K562 (cell line): Measurements from ENCODE around the gene STK4. TPM values are rescaled to one million over a fixed set of nuclear protein-coding genes. Genes with fewer than 3 reads are reported as not detected.

Experiments
- CHD2 ChIP-seq: IDR thresholded peaks from 2 replicates; pipeline ENCODE4 v1.6.1; 2011; ENCODE audit warnings: low read depth, low read length
- ERF ChIP-seq: fragments of 450-650 bp; formaldehyde crosslinking; IDR thresholded peaks from 2 replicates; pipeline ENCODE4 v1.4.0; 2020; ENCODE audit warnings: mild to moderate bottlenecking, mixed read lengths
- FOXK1 ChIP-seq: sonication (generic); formaldehyde crosslinking; IDR thresholded peaks from 2 replicates; pipeline ENCODE4 v1.8.0; 2022; ENCODE audit warnings: missing genetic modification reagents, mild to moderate bottlenecking, borderline replicate concordance
- MCM7 ChIP-seq, 2 experiments: fragments of 450-650 bp; IDR thresholded peaks; 2 replicates each; pipeline ENCODE4 v1.6.1; 2016 to 2018
- MEIS2 ChIP-seq: fragments of 450-650 bp; IDR thresholded peaks from 2 replicates; pipeline ENCODE4 v1.6.1; 2014; ENCODE audit warnings: mild to moderate bottlenecking; ENCODE audit not compliant: partially characterized antibody
- NFE2L1 ChIP-seq: fragments of 450-650 bp; IDR thresholded peaks from 2 replicates; pipeline ENCODE4 v1.6.1; 2016; ENCODE audit warnings: missing genetic modification characterization, low read depth, mild to moderate bottlenecking, missing compliant biosample characterization, moderate library complexity, borderline replicate concordance
- NR4A1 ChIP-seq, 2 experiments: fragments of 250-450 bp in 1 of 2; fragments of 450-650 bp in 1 of 2; sonication (Bioruptor Pico) in 1 of 2; IDR thresholded peaks; 2 replicates each; pipeline versions ENCODE4 v1.4.0 to v1.6.1; 2016 to 2020; ENCODE audit warnings: mild to moderate bottlenecking in 2 of 2, missing compliant biosample characterization in 1 of 2, missing genetic modification characterization in 1 of 2, moderate library complexity in 1 of 2
- POLR3G ChIP-seq: IDR thresholded peaks from 2 replicates; pipeline ENCODE4 v1.6.1; 2011; ENCODE audit not compliant: insufficient read length, insufficient replicate concordance; ENCODE audit errors: extremely low read depth
- RAD51 ChIP-seq: fragments of 450-650 bp; IDR thresholded peaks from 2 replicates; pipeline ENCODE4 v1.7.1; 2016; ENCODE audit warnings: low read depth, mild to moderate bottlenecking, borderline replicate concordance
- SREBF1 ChIP-seq: fragments of 150-350 bp; IDR thresholded peaks from 2 replicates; pipeline ENCODE4 v1.6.1; 2014; ENCODE audit warnings: antibody characterized with exemption, low read depth, low read length, borderline replicate concordance
- SRSF9 ChIP-seq: fragments of 200-400 bp; formaldehyde crosslinking; IDR thresholded peaks from 2 replicates; pipeline ENCODE4 v1.6.1; 2017; ENCODE audit warnings: low read depth, low read length, borderline replicate concordance
- XRCC4 ChIP-seq: IDR thresholded peaks from one replicate; pipeline ENCODE4 v1.6.1; 2011; ENCODE audit not compliant: insufficient read depth, insufficient read length; ENCODE audit errors: extremely low read depth
- ZKSCAN1 ChIP-seq: fragments of 150-350 bp; IDR thresholded peaks from 2 replicates; pipeline ENCODE4 v1.6.1; 2016; ENCODE audit warnings: low read depth, low read length
- ZNF175 ChIP-seq: fragments of 200-800 bp; sonication (Bioruptor generic); IDR thresholded peaks from 2 replicates; pipeline ENCODE4 v1.6.1; 2016; ENCODE audit warnings: low read depth, mild to moderate bottlenecking, missing genetic modification characterization, missing compliant biosample characterization
- ZNF444 ChIP-seq: fragments of 250-450 bp; sonication (Bioruptor Pico); IDR thresholded peaks from 2 replicates; pipeline ENCODE4 v1.4.0; 2020; ENCODE audit warnings: mild to moderate bottlenecking, moderate library complexity
- ZNF551 ChIP-seq: fragments of 250-450 bp; sonication (Bioruptor Pico); IDR thresholded peaks from 2 replicates; pipeline ENCODE4 v1.5.0; 2021; ENCODE audit warnings: mild to moderate bottlenecking, moderate library complexity
- ZNF586 ChIP-seq: fragments of 450-650 bp; formaldehyde crosslinking; conservative IDR thresholded peaks from 2 replicates; pipeline ENCODE4 v1.4.0; 2020; ENCODE audit warnings: mild to moderate bottlenecking, moderate library complexity
- ZNF778 ChIP-seq: fragments of 450-650 bp; formaldehyde crosslinking; IDR thresholded peaks from 2 replicates; pipeline ENCODE4 v1.4.0; 2020; ENCODE audit warnings: mild to moderate bottlenecking, moderate library complexity
- ZNF785 ChIP-seq: fragments of 250-450 bp; sonication (Bioruptor Pico); IDR thresholded peaks from 2 replicates; pipeline ENCODE4 v1.4.0; 2020; ENCODE audit warnings: mild to moderate bottlenecking
- polyA plus RNA-seq, 8 experiments: library from polyadenylated mRNA; depleted of rRNA in 4 of 8; stranded (reverse) in 5 of 8; unstranded in 3 of 8; fragments of >200 nt; fragmentation: Nextera tagmentation in 2 of 8; fragmentation: Illumina TruSeq in 1 of 8; extraction: Ambion mirVana in 2 of 8; extraction: Trizol in 1 of 8; gene quantifications; 2 replicates each; pipeline versions ENCODE4 v1.2.1 to v1.2.3, GENCODE V29; 2011 to 2014; ENCODE audit warnings: inconsistent platforms in 1 of 8, missing spikeins in 1 of 8
- total RNA-seq, 7 experiments: library from RNA; depleted of rRNA in 6 of 7; stranded (reverse); fragments of >200 nt in 6 of 7; fragmentation: Illumina TruSeq in 2 of 7; extraction: Trizol in 2 of 7; gene quantifications; 2 replicates each; pipeline versions ENCODE4 v1.2.1 to v1.2.3, GENCODE V29; 2011 to 2021; ENCODE audit warnings: low replicate concordance in 1 of 7
- TF ChIP-seq, protein P1 (sequence below): sonication (generic); formaldehyde crosslinking; IDR thresholded peaks from 2 replicates; pipeline ENCODE4 v1.8.1; 2023; ENCODE audit warnings: mild to moderate bottlenecking, missing genetic modification reagents
- TF ChIP-seq, protein P2 (sequence below): fragments of 250-450 bp; sonication (Bioruptor Pico); IDR thresholded peaks from 2 replicates; pipeline ENCODE4 v1.5.1; 2021; ENCODE audit warnings: mild to moderate bottlenecking
- TF ChIP-seq, protein P3 (sequence below): sonication (generic); formaldehyde crosslinking; IDR thresholded peaks from 2 replicates; pipeline ENCODE4 v1.9.0; 2022; ENCODE audit warnings: mild to moderate bottlenecking, missing genetic modification reagents
- TF ChIP-seq, protein P4 (sequence below): fragments of 450-650 bp; IDR thresholded peaks from 2 replicates; pipeline ENCODE4 v1.6.1; 2016; ENCODE audit warnings: missing biosample characterization, missing genetic modification characterization

Gene STK4
- total and polyA plus RNA-seq, 9 of the 15 experiments (the other 6 are each of a cell fraction or from before 2014, with no cell fraction given), result 11.9 to 30.6 (median 22.2) TPM

DNA sequence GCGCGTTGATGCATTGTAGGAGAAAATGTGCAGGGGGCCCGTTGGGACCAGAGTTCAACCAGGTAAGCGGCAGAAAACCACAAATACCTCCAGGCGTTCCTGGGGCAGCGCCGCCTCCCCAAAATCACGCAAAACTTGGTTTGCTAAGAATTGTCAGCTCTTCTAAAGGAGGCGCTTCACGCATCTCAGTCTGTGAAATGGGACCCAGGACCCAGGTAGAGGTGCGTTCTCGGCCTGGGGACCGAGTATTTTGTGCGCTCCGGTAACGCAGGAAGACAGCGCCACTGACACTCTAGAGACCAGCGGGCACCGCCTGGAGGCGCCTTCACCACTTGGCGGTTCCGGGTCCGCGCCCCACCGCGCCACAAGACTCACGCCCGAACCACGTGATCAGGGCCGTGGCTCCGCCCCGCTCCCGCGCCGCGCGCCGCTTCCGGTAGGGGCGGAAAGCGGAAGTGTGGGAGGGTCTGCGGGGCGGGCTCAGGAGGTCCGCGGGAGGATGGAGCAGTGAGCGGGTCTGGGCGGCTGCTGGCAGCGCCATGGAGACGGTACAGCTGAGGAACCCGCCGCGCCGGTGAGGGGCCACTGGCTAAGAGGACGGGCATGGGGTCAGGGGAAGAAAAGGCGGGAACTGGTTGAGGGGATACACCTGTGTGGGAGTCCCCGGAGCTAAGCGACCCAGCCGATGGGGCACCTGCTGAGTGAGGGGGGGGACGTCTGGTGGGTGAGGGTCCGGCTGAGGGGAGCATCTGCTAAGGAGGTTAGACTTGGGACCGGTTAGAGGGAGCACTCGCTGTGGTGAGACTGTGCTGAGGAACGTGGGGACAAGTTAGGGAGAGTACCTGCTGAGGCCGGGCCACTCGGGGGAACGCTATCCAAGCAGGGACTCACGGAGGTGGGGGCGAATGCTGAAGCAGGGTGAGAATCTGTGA, at the start of gene STK4 (continued):
- TF ChIP-seq ZNF778 (CRISPR knock-in tag) (no peak), POLR3G (no peak), MCM7 (IDR thresholded peaks at IDR 0.05) (no peak), NFE2L1 (tag) (no peak), RAD51 (peak; percentile 98), ZNF586 (CRISPR knock-in tag) (no peak), CHD2 (no peak), MEIS2 (peak; percentile 38), XRCC4 (no peak), ZNF175 (CRISPR knock-in tag) (no peak), NR4A1 (CRISPR knock-in tag; IDR thresholded peaks at IDR 0.05) (no peak), NR4A1 (tag; IDR thresholded peaks at IDR 0.05) (no peak), SRSF9 (no peak), ERF (CRISPR knock-in tag) (no peak), ZNF785 (CRISPR knock-in tag) (no peak), FOXK1 (no peak), ZNF551 (CRISPR knock-in tag) (no peak), ZNF444 (CRISPR knock-in tag) (no peak), ZKSCAN1 (0 out of 2 replicates have a peak, but pooled peaks have one; percentile 49), SREBF1 (no peak)
- TF ChIP-seq, protein P1, sequence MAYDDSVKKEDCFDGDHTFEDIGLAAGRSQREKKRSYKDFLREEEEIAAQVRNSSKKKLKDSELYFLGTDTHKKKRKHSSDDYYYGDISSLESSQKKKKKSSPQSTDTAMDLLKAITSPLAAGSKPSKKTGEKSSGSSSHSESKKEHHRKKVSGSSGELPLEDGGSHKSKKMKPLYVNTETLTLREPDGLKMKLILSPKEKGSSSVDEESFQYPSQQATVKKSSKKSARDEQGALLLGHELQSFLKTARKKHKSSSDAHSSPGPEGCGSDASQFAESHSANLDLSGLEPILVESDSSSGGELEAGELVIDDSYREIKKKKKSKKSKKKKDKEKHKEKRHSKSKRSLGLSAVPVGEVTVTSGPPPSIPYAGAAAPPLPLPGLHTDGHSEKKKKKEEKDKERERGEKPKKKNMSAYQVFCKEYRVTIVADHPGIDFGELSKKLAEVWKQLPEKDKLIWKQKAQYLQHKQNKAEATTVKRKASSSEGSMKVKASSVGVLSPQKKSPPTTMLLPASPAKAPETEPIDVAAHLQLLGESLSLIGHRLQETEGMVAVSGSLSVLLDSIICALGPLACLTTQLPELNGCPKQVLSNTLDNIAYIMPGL, result peak; percentile 57; the same call in 1 of the 2 replicates
- TF ChIP-seq, protein P2, sequence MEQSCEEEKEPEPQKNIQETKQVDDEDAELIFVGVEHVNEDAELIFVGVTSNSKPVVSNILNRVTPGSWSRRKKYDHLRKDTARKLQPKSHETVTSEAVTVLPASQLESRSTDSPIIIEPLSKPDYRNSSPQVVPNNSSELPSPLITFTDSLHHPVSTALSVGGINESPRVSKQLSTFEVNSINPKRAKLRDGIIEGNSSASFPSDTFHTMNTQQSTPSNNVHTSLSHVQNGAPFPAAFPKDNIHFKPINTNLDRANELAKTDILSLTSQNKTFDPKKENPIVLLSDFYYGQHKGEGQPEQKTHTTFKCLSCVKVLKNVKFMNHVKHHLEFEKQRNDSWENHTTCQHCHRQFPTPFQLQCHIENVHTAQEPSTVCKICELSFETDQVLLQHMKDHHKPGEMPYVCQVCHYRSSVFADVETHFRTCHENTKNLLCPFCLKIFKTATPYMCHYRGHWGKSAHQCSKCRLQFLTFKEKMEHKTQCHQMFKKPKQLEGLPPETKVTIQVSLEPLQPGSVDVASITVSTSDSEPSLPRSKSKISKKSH (CRISPR knock-in tag), result no peak
- TF ChIP-seq, protein P3, sequence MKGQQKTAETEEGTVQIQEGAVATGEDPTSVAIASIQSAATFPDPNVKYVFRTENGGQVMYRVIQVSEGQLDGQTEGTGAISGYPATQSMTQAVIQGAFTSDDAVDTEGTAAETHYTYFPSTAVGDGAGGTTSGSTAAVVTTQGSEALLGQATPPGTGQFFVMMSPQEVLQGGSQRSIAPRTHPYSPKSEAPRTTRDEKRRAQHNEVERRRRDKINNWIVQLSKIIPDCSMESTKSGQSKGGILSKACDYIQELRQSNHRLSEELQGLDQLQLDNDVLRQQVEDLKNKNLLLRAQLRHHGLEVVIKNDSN (CRISPR knock-in tag), result peak; percentile 97
- TF ChIP-seq, protein P4, sequence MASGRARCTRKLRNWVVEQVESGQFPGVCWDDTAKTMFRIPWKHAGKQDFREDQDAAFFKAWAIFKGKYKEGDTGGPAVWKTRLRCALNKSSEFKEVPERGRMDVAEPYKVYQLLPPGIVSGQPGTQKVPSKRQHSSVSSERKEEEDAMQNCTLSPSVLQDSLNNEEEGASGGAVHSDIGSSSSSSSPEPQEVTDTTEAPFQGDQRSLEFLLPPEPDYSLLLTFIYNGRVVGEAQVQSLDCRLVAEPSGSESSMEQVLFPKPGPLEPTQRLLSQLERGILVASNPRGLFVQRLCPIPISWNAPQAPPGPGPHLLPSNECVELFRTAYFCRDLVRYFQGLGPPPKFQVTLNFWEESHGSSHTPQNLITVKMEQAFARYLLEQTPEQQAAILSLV (tag), result no peak
